GM12878 (cell line): ENCODE measurements around the gene SLC4A2. TPM values are rescaled to one million over a fixed set of nuclear protein-coding genes. Genes with fewer than 3 reads are reported as not detected.

ENCODE experiments used
- ATAC-seq: fragments of 200-7000 bp; cut with Tn5 transposase; 3 replicates; pipeline ENCODE4 v1.9.1; 2020; ENCODE audit warnings: mild to moderate bottlenecking, moderate library complexity
- BruUV-seq: library from RNA; stranded (reverse); fragments of 400-500 nt; replicated peaks from 2 replicates; lab custom pipeline; 2021; lab: Mats Ljungman, UMichigan
- CTCF ChIA-PET: fragments of 300-600 bp; sonication (Branson Sonifier 250); formaldehyde crosslinking; extraction: SDS; loops from one replicate; lab custom pipeline; 2021; ENCODE audit warnings: inconsistent platforms; lab: Yijun Ruan, JAX
- POLR2A ChIA-PET: fragments of 350-600 bp; formaldehyde crosslinking; extraction: SDS; loops from one replicate; lab custom pipeline; 2021; ENCODE audit warnings: inconsistent platforms; lab: Charles Lee
- RAD21 ChIA-PET: fragments of 300-600 bp; sonication (Branson Sonifier 250); formaldehyde crosslinking; loops from one replicate; lab custom pipeline; 2023; ENCODE audit warnings: antibody characterized with exemption; ENCODE audit not compliant: unreplicated experiment; lab: Charles Lee
- SMC1A ChIA-PET: fragments of 300-600 bp; sonication (Branson Sonifier 250); formaldehyde crosslinking; loops from one replicate; lab custom pipeline; 2023; ENCODE audit not compliant: unreplicated experiment, uncharacterized antibody; lab: Charles Lee
- DNase-seq: peaks from one replicate; pipeline ENCODE4 v3.0.0-alpha.2; 2011; ENCODE audit warnings: low read depth, low spot score
- FAIRE-seq: peaks from 3 replicates; lab custom pipeline; 2011; peaks lifted over from hg19 to GRCh38; lab: Jason Lieb, UNC
- H2AFZ ChIP-seq: 2 replicates; pipeline ENCODE4 v1.6.0; 2011; ENCODE audit warnings: low read depth, low read length, control low read depth; ENCODE audit not compliant: control insufficient read depth
- H3K27ac ChIP-seq: 2 replicates; pipeline ENCODE4 v1.5.1; 2011; ENCODE audit warnings: control low read depth; ENCODE audit not compliant: control insufficient read depth, insufficient read depth
- H3K27me3 ChIP-seq, 2 experiments: replicated peaks in 1 of 2; 2 replicates each; pipeline versions ENCODE4 v1.6.0 to v1.6.1; 2011; ENCODE audit warnings: low read length in 1 of 2; ENCODE audit not compliant: control insufficient read depth in 2 of 2, insufficient read depth in 2 of 2
- H3K36me3 ChIP-seq, 2 experiments: 2 replicates each; pipeline ENCODE4 v1.5.1; 2011; ENCODE audit warnings: low read length in 1 of 2; ENCODE audit not compliant: control insufficient read depth in 2 of 2, insufficient read depth in 2 of 2
- H3K4me1 ChIP-seq: 2 replicates; pipeline ENCODE4 v1.6.1; 2011; ENCODE audit warnings: mild to moderate bottlenecking, low read length, moderate library complexity, mixed read lengths; ENCODE audit not compliant: control insufficient read depth, insufficient read depth
- H3K4me2 ChIP-seq: 2 replicates; pipeline ENCODE4 v1.6.0; 2011; ENCODE audit warnings: control low read depth; ENCODE audit not compliant: control insufficient read depth, insufficient read depth
- H3K4me3 ChIP-seq: fragments of 200-600 bp; sonication (generic); 2 replicates; pipeline ENCODE4 v1.5.1; 2016
- H3K79me2 ChIP-seq: 2 replicates; pipeline ENCODE4 v1.6.0; 2011; ENCODE audit warnings: low read length; ENCODE audit not compliant: control insufficient read depth, insufficient read depth
- H3K9ac ChIP-seq: 2 replicates; pipeline ENCODE4 v1.8.0; 2011; ENCODE audit warnings: low read length, control low read depth, mixed read lengths; ENCODE audit not compliant: control insufficient read depth, insufficient read depth
- H3K9me3 ChIP-seq: replicated peaks from 3 replicates; pipeline ENCODE4 v1.5.1; 2011; ENCODE audit warnings: mild to moderate bottlenecking, low read length; ENCODE audit not compliant: control insufficient read depth, insufficient read depth
- H4K20me1 ChIP-seq: 2 replicates; pipeline ENCODE4 v1.6.0; 2011; ENCODE audit not compliant: control insufficient read depth, insufficient read depth
- CHD4 ChIP-seq: fragments of 200-600 bp; sonication (generic); IDR thresholded peaks from 2 replicates; pipeline ENCODE4 v1.6.1; 2016; ENCODE audit warnings: mild to moderate bottlenecking
- DPF2 ChIP-seq: fragments of 450-650 bp; IDR thresholded peaks from 2 replicates; pipeline ENCODE4 v1.6.1; 2017; ENCODE audit warnings: mild to moderate bottlenecking
- RELA ChIP-seq: fragments of 450-650 bp; IDR thresholded peaks from 2 replicates; pipeline ENCODE4 v1.8.0; 2014; ENCODE audit warnings: borderline replicate concordance; ENCODE audit not compliant: partially characterized antibody
- RUNX3 ChIP-seq: IDR thresholded peaks from 2 replicates; pipeline ENCODE4 v1.6.1; 2012; ENCODE audit warnings: low read length, inconsistent platforms
- TCF7 ChIP-seq: IDR thresholded peaks from 2 replicates; pipeline ENCODE4 v1.6.1; 2014; ENCODE audit warnings: antibody characterized with exemption, borderline replicate concordance
- ZBTB40 ChIP-seq: fragments of 450-650 bp; IDR thresholded peaks from 2 replicates; pipeline ENCODE4 v1.6.1; 2016; ENCODE audit warnings: mild to moderate bottlenecking, moderate library complexity, borderline replicate concordance
- ZNF384 ChIP-seq: IDR thresholded peaks from 2 replicates; pipeline ENCODE4 v1.6.1; 2012; ENCODE audit warnings: low read depth, mild to moderate bottlenecking, low read length, improper control_type of control experiment, borderline replicate concordance
- WGBS: methylation state at CpG from one replicate; pipeline ENCODE4 v1.1.6; 2016; ENCODE audit warnings: low lambda C conversion rate; ENCODE audit not compliant: insufficient replicate concordance, insufficient coverage; ENCODE audit errors: missing lambda C conversion rate; 5-methylcytosine and 5-hydroxymethylcytosine counted together
- in situ Hi-C: fragments of 300-500 bp; cut with MboI; formaldehyde crosslinking; loops from 9 replicates; pipeline ENCODE4 v1.14.3; 2018; ENCODE audit warnings: mixed read lengths
- intact Hi-C: fragments of 100-400 bp; cut with micrococcal nuclease; formaldehyde crosslinking; loops from one replicate; pipeline ENCODE4 v1.14.2; 2022; ENCODE audit not compliant: unreplicated experiment
- polyA plus RNA-seq, 11 experiments: library from polyadenylated mRNA; depleted of rRNA in 4 of 11; unstranded in 6 of 11; stranded (reverse) in 5 of 11; fragments of >200 nt; fragmentation: Nextera tagmentation in 4 of 11; fragmentation: Illumina TruSeq in 1 of 11; extraction: Ambion mirVana in 4 of 11; extraction: Trizol in 1 of 11; gene quantifications; 1 replicate in 1 of 11; 2 replicates in 10 of 11; pipeline versions ENCODE4 v1.2.1 to v1.2.3, GENCODE V29; 2011 to 2016; ENCODE audit warnings: inconsistent platforms in 2 of 11, missing spikeins in 2 of 11, low read depth in 1 of 11
- total RNA-seq, 4 experiments: library from RNA; depleted of rRNA in 3 of 4; stranded (reverse); fragments of >200 nt in 3 of 4; fragmentation: Illumina TruSeq in 1 of 4; extraction: Trizol in 1 of 4; gene quantifications; 2 replicates each; pipeline versions ENCODE4 v1.2.1 to v1.2.3, GENCODE V29; 2013 to 2021
- TF ChIP-seq, protein P1 (sequence below): IDR thresholded peaks from 2 replicates; pipeline ENCODE4 v1.6.1; 2011; ENCODE audit warnings: low read depth, mild to moderate bottlenecking, low read length, moderate library complexity, borderline replicate concordance; ENCODE audit errors: extremely low read depth

SLC4A2 gene
- total and polyA plus RNA-seq, 10 of the 15 experiments (the other 5 are each of a cell fraction or from before 2014, with no cell fraction given) = 2.7 to 78.6 (median 30.1) TPM

- no peaks in the 10 kb centered on the region for H3K36me3 ChIP-seq
- DNase-seq (no peak), ATAC-seq (no peak), FAIRE-seq (no peak)
- BruUV-seq = no TSS peak
- peaks cover 67% of the 10 kb centered on the region for H3K79me2 ChIP-seq
- TF ChIP-seq RUNX3 (no peak), TCF7 (no peak), ZBTB40 (no peak), DPF2 (no peak), CHD4 (no peak), RELA (no peak), ZNF384 (no peak)
- TF ChIP-seq, protein P1, sequence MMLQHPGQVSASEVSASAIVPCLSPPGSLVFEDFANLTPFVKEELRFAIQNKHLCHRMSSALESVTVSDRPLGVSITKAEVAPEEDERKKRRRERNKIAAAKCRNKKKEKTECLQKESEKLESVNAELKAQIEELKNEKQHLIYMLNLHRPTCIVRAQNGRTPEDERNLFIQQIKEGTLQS = no peak
- ChIA-PET CTCF (interaction anchor here (0.7 to 2.1 kb wide), 7 partner anchors 17 to 57 kb away, joined by 3 to 14 read pairs (median 5); partner anchors contain the start of genes ABCB8 and SLC4A2), POLR2A (interaction anchor here (0.6 to 3.0 kb wide), 5 partner anchors 23 to 679 kb away, joined by 3 to 14 read pairs (median 5); partner anchors contain the start of gene ABCB8), SMC1A (interaction anchor here (0.6 to 3.2 kb wide), 6 partner anchors 17 to 77 kb away, joined by 3 to 16 read pairs (median 3); partner anchors contain the start of genes ABCB8 and SLC4A2), RAD21 (interaction anchor here (0.6 to 2.3 kb wide), 3 partner anchors 9 to 77 kb away, joined by 3 to 10 read pairs (median 5); partner anchors contain the start of gene ABCB8)
- 71% methylated on average over 5 of the region's 5 CpGs for WGBS
- intact Hi-C loops = no loop called here
- H3K27ac ChIP-seq = no peak overlapping the region
- peak overlapping the region; percentile 89 for H3K4me2 ChIP-seq
- no peaks in the 10 kb centered on the region for H3K27me3 ChIP-seq
- H2AFZ ChIP-seq = no peak overlapping the region
- in situ Hi-C loops = no loop called here
- H3K4me3 ChIP-seq = peak overlapping the region; percentile 87
- H4K20me1 ChIP-seq = no peaks in the 10 kb centered on the region
- no peaks in the 10 kb centered on the region for H3K9me3 ChIP-seq
- peak overlapping the region; percentile 59; the same call in 1 of the 2 replicates for H3K9ac ChIP-seq
- H3K4me1 ChIP-seq = peaks cover 36% of the 10 kb centered on the region
Measured at GRCh38 chr7:151085329-151085690, 25.9 kb downstream of the SLC4A2 start.
